GM06990 (cell line): ENCODE results near the gene TLK1.

Source experiments
- DNase-seq: peaks from one replicate; pipeline ENCODE4 v3.0.0-alpha.2; 2011; ENCODE audit not compliant: insufficient read length; ENCODE audit errors: extremely low read depth
- H3K27me3 ChIP-seq: replicated peaks from 2 replicates; pipeline ENCODE4 v1.6.0; 2011; ENCODE audit warnings: low read length; ENCODE audit not compliant: control insufficient read depth, insufficient read depth
- H3K36me3 ChIP-seq: 2 replicates; pipeline ENCODE4 v1.5.1; 2011; ENCODE audit warnings: low read length; ENCODE audit not compliant: control insufficient read depth, insufficient read depth
- H3K4me3 ChIP-seq: replicated peaks from 2 replicates; pipeline ENCODE4 v1.5.1; 2011; ENCODE audit warnings: low read depth, mild to moderate bottlenecking, control low read depth, low read length
- CTCF ChIP-seq: IDR thresholded peaks from 2 replicates; pipeline ENCODE4 v1.5.1; 2011; ENCODE audit warnings: low read length, control low read depth, mild to moderate bottlenecking, inconsistent platforms; ENCODE audit not compliant: insufficient read depth, poor library complexity, severe bottlenecking

Gene TLK1

GRCh38 chr2:171150694-171151285 lies 9.9 kb downstream of the TLK1 start:
- no peak for TF ChIP-seq CTCF
- Histone ChIP-seq H3K36me3 (no peaks in the 10 kb centered on the region), H3K27me3 (no peaks in the 10 kb centered on the region), H3K4me3 (no peak overlapping the region)
- no peak for DNase-seq

GRCh38 chr2:171149986-171150693 lies 10.6 kb downstream of the TLK1 start:
- Histone ChIP-seq H3K36me3 (no peaks in the 10 kb centered on the region), H3K4me3 (no peak overlapping the region), H3K27me3 (no peaks in the 10 kb centered on the region)
- DNase-seq, result no peak
- no peak for TF ChIP-seq CTCF

- DNase-seq, result no peak
- H3K36me3 ChIP-seq, result no peaks in the 10 kb centered on the region
- H3K4me3 ChIP-seq, result no peak overlapping the region
- no peaks in the 10 kb centered on the region for H3K27me3 ChIP-seq
- TF ChIP-seq CTCF, result no peak
These were observed 11.3 kb downstream of the TLK1 start for GRCh38 chr2:171149171-171149938.

GRCh38 chr2:171147081-171147480 lies 13.6 kb downstream of the TLK1 start:
- TF ChIP-seq CTCF, result no peak
- H3K36me3 ChIP-seq, result no peaks in the 10 kb centered on the region
- DNase-seq, result no peak
- H3K27me3 ChIP-seq, result no peaks in the 10 kb centered on the region
- no peak overlapping the region for H3K4me3 ChIP-seq

- no peak for TF ChIP-seq CTCF
- no peak for DNase-seq
- no peaks in the 10 kb centered on the region for H3K36me3 ChIP-seq
These were observed 14.1 kb downstream of the TLK1 start for GRCh38 chr2:171146633-171147032.

More at GRCh38 chr2:171146633-171147032, 14.1 kb downstream of the TLK1 start:
- H3K27me3 ChIP-seq, result no peaks in the 10 kb centered on the region
- no peak overlapping the region for H3K4me3 ChIP-seq
